Esophagus (tissue), 2 donors: ENCODE data around the gene CREB3L1. TPM values are rescaled to one million over a fixed set of nuclear protein-coding genes. Genes with fewer than 3 reads are reported as not detected.

Experiments used
- H3K27ac ChIP-seq, 2 donors: one replicate each; pipeline ENCODE4 v1.5.1; 2013; ENCODE audit warnings: low read depth in 2 of 2, mild to moderate bottlenecking in 2 of 2, inconsistent platforms in 1 of 2, low read length in 1 of 2, moderate library complexity in 1 of 2
- H3K27me3 ChIP-seq, 2 donors: one replicate each; pipeline ENCODE4 v1.6.1; 2013; ENCODE audit warnings: low read length in 2 of 2, control low read depth in 1 of 2, mild to moderate bottlenecking in 1 of 2; ENCODE audit not compliant: insufficient read depth in 2 of 2, control insufficient read depth in 1 of 2
- H3K36me3 ChIP-seq, 2 donors: one replicate each; pipeline ENCODE4 v1.6.1; 2013; ENCODE audit warnings: low read length in 1 of 2; ENCODE audit not compliant: control insufficient read depth in 2 of 2, insufficient read depth in 2 of 2
- H3K4me1 ChIP-seq, 2 donors: one replicate each; pipeline ENCODE4 v1.6.1; 2013; ENCODE audit warnings: low read length in 1 of 2; ENCODE audit not compliant: control insufficient read depth in 2 of 2, insufficient read depth in 2 of 2
- H3K4me3 ChIP-seq, 2 donors: one replicate each; pipeline ENCODE4 v1.5.1; 2013; ENCODE audit warnings: low read length in 2 of 2, mild to moderate bottlenecking in 2 of 2, low read depth in 1 of 2, moderate library complexity in 1 of 2
- H3K9me3 ChIP-seq, 2 donors: one replicate each; pipeline ENCODE4 v1.6.1; 2013; ENCODE audit warnings: mild to moderate bottlenecking in 2 of 2, low read depth in 1 of 2, low read length in 1 of 2, moderate library complexity in 1 of 2; ENCODE audit not compliant: control insufficient read depth in 2 of 2, insufficient read depth in 1 of 2
- whole genome bisulfite sequencing, 2 donors: extraction: QIAGEN DNeasy Blood & Tissue Kit; methylation state at CpG; one replicate each; pipeline ENCODE4 v1.1.7; 2013; 5-methylcytosine and 5-hydroxymethylcytosine counted together
- polyA plus RNA-seq, 2 donors: library from polyadenylated mRNA; stranded (reverse); fragments of 200-250 nt; gene quantifications; one replicate each; pipeline ENCODE4 v1.2.3, GENCODE V29; 2013
- donor health status: healthy with polysubstance abuse.
- donor health status: Bipolar disorder and iron deficiency.

The CREB3L1 gene
- polyA plus RNA-seq, 2 donors: 0.31 to 0.60 TPM

- no peak overlapping the region for H3K27ac ChIP-seq
- H3K9me3 ChIP-seq: no peaks in the 10 kb centered on the region
- no peaks in the 10 kb centered on the region for H3K36me3 ChIP-seq
- H3K27me3 ChIP-seq: no peaks in the 10 kb centered on the region
- no peak overlapping the region for H3K4me3 ChIP-seq
- no peaks in the 10 kb centered on the region for H3K4me1 ChIP-seq
- 40 to 45% methylated on average over 16 of the region's 16 CpGs for WGBS, 2 donors
Measured at GRCh38 chr11:46315033-46315738, 37.7 kb downstream of the CREB3L1 start.

GRCh38 chr11:46315783-46316563 lies 38.5 kb downstream of the CREB3L1 start:
- Histone ChIP-seq H3K4me3 (no peak overlapping the region), H3K4me1 (no peaks in the 10 kb centered on the region), H3K27me3 (no peaks in the 10 kb centered on the region), H3K36me3 (no peaks in the 10 kb centered on the region), H3K27ac (no peak overlapping the region), H3K9me3 (no peaks in the 10 kb centered on the region)
- 76 to 90% methylated on average over 12 of the region's 12 CpGs for WGBS, 2 donors

- Histone ChIP-seq H3K27ac (no peak overlapping the region), H3K9me3 (no peaks in the 10 kb centered on the region), H3K4me3 (no peak overlapping the region), H3K27me3 (no peaks in the 10 kb centered on the region), H3K36me3 (no peaks in the 10 kb centered on the region), H3K4me1 (no peaks in the 10 kb centered on the region)
- WGBS, 2 donors: 94 to 99% methylated on average over 5 of the region's 5 CpGs
Measured at GRCh38 chr11:46319074-46319453, 41.6 kb downstream of the CREB3L1 start.

GRCh38 chr11:46321757-46322156 lies 44.3 kb downstream of the CREB3L1 start:
- H3K9me3 ChIP-seq: no peaks in the 10 kb centered on the region
- H3K36me3 ChIP-seq: no peaks in the 10 kb centered on the region
- H3K27ac ChIP-seq: no peak overlapping the region
- no peaks in the 10 kb centered on the region for H3K4me1 ChIP-seq
- WGBS, 2 donors: 84 to 88% methylated on average over 2 of the region's 2 CpGs
- no peaks in the 10 kb centered on the region for H3K27me3 ChIP-seq
- H3K4me3 ChIP-seq: no peak overlapping the region

- Histone ChIP-seq H3K4me3 (no peak overlapping the region), H3K27me3 (no peaks in the 10 kb centered on the region), H3K27ac (no peak overlapping the region), H3K4me1 (no peaks in the 10 kb centered on the region), H3K36me3 (no peaks in the 10 kb centered on the region), H3K9me3 (no peaks in the 10 kb centered on the region)
- WGBS, 2 donors: 86 to 87% methylated on average over 6 of the region's 6 CpGs
Measured at GRCh38 chr11:46322759-46323158, 45.3 kb downstream of the CREB3L1 start.

- 89 to 92% methylated on average over 10 of the region's 10 CpGs for WGBS, 2 donors
- no peak overlapping the region for H3K4me3 ChIP-seq
- H3K4me1 ChIP-seq: no peaks in the 10 kb centered on the region
- no peak overlapping the region for H3K27ac ChIP-seq
- no peaks in the 10 kb centered on the region for H3K36me3 ChIP-seq
- no peaks in the 10 kb centered on the region for H3K9me3 ChIP-seq
- H3K27me3 ChIP-seq: peaks cover 0 to 2% of the 10 kb centered on the region in 2 donors
Measured at GRCh38 chr11:46326813-46327416, 49.5 kb downstream of the CREB3L1 start.

GRCh38 chr11:46327829-46328228 lies 50.4 kb downstream of the CREB3L1 start:
- no peaks in the 10 kb centered on the region for H3K36me3 ChIP-seq
- H3K27me3 ChIP-seq: peaks cover 0 to 8% of the 10 kb centered on the region in 2 donors
- no peak overlapping the region for H3K27ac ChIP-seq
- no peak overlapping the region for H3K4me3 ChIP-seq
- peaks cover 3 to 5% of the 10 kb centered on the region in 2 donors for H3K4me1 ChIP-seq
- 43 to 53% methylated on average over 8 of the region's 8 CpGs for WGBS, 2 donors
- no peaks in the 10 kb centered on the region for H3K9me3 ChIP-seq

GRCh38 chr11:46330154-46330553 lies 52.7 kb downstream of the CREB3L1 start:
- H3K27ac ChIP-seq: no peak overlapping the region
- H3K4me3 ChIP-seq: no peak overlapping the region
- H3K36me3 ChIP-seq: no peaks in the 10 kb centered on the region
- H3K4me1 ChIP-seq: peaks cover 3 to 14% of the 10 kb centered on the region in 2 donors
- 77% methylated on average over 5 of the region's 5 CpGs for WGBS, 2 donors
- no peaks in the 10 kb centered on the region for H3K9me3 ChIP-seq
- H3K27me3 ChIP-seq: peaks cover 0 to 8% of the 10 kb centered on the region in 2 donors

- WGBS, 2 donors: 42 to 43% methylated on average over 10 to 11 of the region's 11 CpGs
- peaks cover 0 to 8% of the 10 kb centered on the region in 2 donors for H3K27me3 ChIP-seq
- H3K27ac ChIP-seq: no peak overlapping the region
- no peaks in the 10 kb centered on the region for H3K9me3 ChIP-seq
- H3K36me3 ChIP-seq: no peaks in the 10 kb centered on the region
- H3K4me3 ChIP-seq: no peak overlapping the region
- H3K4me1 ChIP-seq: peaks cover 3 to 14% of the 10 kb centered on the region in 2 donors
Measured at GRCh38 chr11:46330563-46331281, 53.3 kb downstream of the CREB3L1 start.
